SU-DHL-6 (cell line): ENCODE data around the gene C15orf62.

Source experiments
- H2AFZ ChIP-seq: fragments of 200-600 bp; sonication (generic); 2 replicates; pipeline ENCODE4 v1.6.1; 2014; ENCODE audit warnings: low read depth, mild to moderate bottlenecking, moderate library complexity, mixed read lengths, antibody characterized with exemption, low read length; ENCODE audit not compliant: severe bottlenecking
- H3F3A ChIP-seq: fragments of 200-600 bp; shearing (Covaris generic); 2 replicates; pipeline ENCODE4 v1.6.0; 2016; ENCODE audit warnings: antibody characterized with exemption, mild to moderate bottlenecking; ENCODE audit not compliant: insufficient read depth
- H3K27ac ChIP-seq: fragments of 200-600 bp; sonication (generic); 2 replicates; pipeline ENCODE4 v1.5.1; 2016; ENCODE audit warnings: low read depth, mild to moderate bottlenecking, low read length, moderate library complexity, mixed read lengths
- H3K27me3 ChIP-seq: fragments of 200-600 bp; sonication (generic), shearing (Covaris generic); 2 replicates; pipeline ENCODE4 v1.6.0; 2014; ENCODE audit warnings: mild to moderate bottlenecking, low read length
- H3K36me3 ChIP-seq: fragments of 200-600 bp; sonication (generic); 2 replicates; pipeline ENCODE4 v1.6.1; 2014; ENCODE audit warnings: mild to moderate bottlenecking, low read length, mixed read lengths
- H3K4me2 ChIP-seq: fragments of 300-600, 200-600 bp; shearing (Covaris generic), sonication (generic); 2 replicates; pipeline ENCODE4 v1.6.0; 2014; ENCODE audit warnings: low read length, low read depth, mild to moderate bottlenecking; ENCODE audit not compliant: poor library complexity, severe bottlenecking
- H3K4me3 ChIP-seq: fragments of 200-600 bp; sonication (generic); 2 replicates; pipeline ENCODE4 v1.5.1; 2014; ENCODE audit warnings: antibody characterized with exemption, low read length, mild to moderate bottlenecking, mixed read lengths; ENCODE audit not compliant: insufficient read depth, poor library complexity, severe bottlenecking
- H3K79me2 ChIP-seq: fragments of 200-600 bp; sonication (generic); 2 replicates; pipeline ENCODE4 v1.6.1; 2014; ENCODE audit warnings: mild to moderate bottlenecking, low read length, moderate library complexity; ENCODE audit not compliant: insufficient read depth
- H3K9ac ChIP-seq: fragments of 200-600 bp; sonication (generic); 2 replicates; pipeline ENCODE4 v1.7.0; 2014; ENCODE audit warnings: mild to moderate bottlenecking, low read length
- H3K9me2 ChIP-seq: fragments of 200-600 bp; sonication (generic); replicated peaks from 2 replicates; pipeline ENCODE4 v1.6.1; 2014; ENCODE audit warnings: low read length; ENCODE audit not compliant: insufficient read depth
- H3K9me3 ChIP-seq: fragments of 200-600 bp; sonication (generic); 2 replicates; pipeline ENCODE4 v1.6.1; 2014; ENCODE audit warnings: low read length, mixed read lengths; ENCODE audit not compliant: insufficient read depth
- H4K20me1 ChIP-seq: fragments of 200-600 bp; sonication (generic); 2 replicates; pipeline ENCODE4 v1.6.1; 2014; ENCODE audit warnings: low read depth, mild to moderate bottlenecking, antibody characterized with exemption, low read length, moderate library complexity, mixed read lengths
- CTCF ChIP-seq: fragments of 200-600 bp; sonication (generic); IDR thresholded peaks from one replicate; pipeline ENCODE4 v1.5.1; 2017; ENCODE audit warnings: antibody characterized with exemption, mild to moderate bottlenecking, low read length, moderate library complexity; ENCODE audit not compliant: insufficient read depth, poor library complexity, severe bottlenecking
- EZH2phosphoT487 ChIP-seq: fragments of 200-600 bp; sonication (generic), shearing (Covaris generic); conservative IDR thresholded peaks from 2 replicates; pipeline ENCODE4 v1.6.1; 2018; ENCODE audit warnings: mild to moderate bottlenecking, antibody characterized with exemption, low read length, moderate library complexity, mixed read lengths

Gene C15orf62

DNA sequence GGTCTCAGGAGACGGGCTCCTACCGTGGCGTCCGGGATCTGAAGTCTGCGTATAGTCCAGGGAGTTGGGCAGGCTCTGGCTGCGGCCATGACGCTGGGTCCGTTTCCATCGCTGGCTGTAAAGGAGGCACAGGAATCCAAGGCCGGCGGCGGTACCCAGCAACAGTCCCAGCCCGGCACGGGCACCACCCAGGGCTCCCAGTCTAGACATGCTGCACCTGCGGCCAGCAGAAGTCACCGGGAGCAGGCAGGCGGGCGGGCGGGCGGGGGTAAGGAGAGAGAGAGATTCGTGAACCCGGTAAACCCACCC lies 15.3 kb upstream of the C15orf62 start:
- Histone ChIP-seq H3K36me3 (peaks cover 5% of the 10 kb centered on the region), H3K27me3 (no peaks in the 10 kb centered on the region), H4K20me1 (no peaks in the 10 kb centered on the region), H3K79me2 (peaks cover 41% of the 10 kb centered on the region), H3K9ac (peak overlapping the region; percentile 95), H3K27ac (peak overlapping the region; percentile 90), H3K9me3 (no peaks in the 10 kb centered on the region), H3K4me2 (peak overlapping the region; percentile 99), H3F3A (no peaks in the 10 kb centered on the region; the same call in none of the 2 replicates), H2AFZ (peak overlapping the region; percentile 76), H3K4me3 (peak overlapping the region; percentile 100), H3K9me2 (no peaks in the 10 kb centered on the region)
- TF ChIP-seq CTCF (no peak), EZH2phosphoT487 (no peak)

DNA sequence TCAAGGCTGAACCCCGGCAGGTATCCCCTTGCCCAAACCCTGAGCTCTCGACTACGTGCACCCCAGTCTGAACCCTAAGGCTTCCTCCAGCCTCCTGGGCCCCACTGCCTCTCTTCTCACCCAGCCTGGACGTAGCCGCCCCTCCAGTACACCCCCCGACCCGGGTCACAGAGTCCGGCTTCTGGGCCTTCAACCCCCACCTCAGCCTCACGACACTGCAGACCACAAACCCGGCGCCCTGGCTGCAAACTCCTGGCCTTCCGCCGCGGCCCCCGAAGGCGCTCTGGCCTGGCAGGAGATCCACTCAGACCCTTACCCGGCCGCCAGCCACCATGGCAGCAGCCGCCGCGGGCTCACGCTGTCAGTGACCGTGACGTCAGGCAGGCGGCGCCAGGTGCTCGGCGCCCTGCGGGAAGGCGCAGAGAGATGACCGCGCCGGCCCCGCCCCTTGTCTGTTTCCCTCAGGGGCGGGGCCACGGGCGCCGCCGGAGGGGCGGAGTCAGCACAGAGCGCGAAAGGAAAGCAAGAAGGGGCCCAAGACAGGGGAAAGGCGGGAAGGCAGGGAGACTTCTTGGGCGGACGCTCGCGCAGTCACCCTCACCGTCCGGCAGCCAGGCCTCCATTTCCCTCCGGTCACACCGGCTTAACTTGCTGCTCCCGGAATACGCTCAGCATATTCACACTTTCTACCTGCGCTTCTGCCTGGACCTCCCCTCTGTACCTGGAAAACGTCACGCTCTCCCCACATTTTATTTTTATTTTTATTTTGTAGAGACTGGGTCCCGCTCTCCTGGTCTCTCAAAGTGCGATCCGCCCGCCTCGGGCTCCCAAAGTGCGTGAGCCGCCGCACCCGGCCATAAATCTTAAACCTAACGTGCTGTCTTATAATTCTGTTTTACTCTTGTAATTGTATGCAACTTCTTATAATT lies 14.6 kb upstream of the C15orf62 start, which contains the start of gene RMDN3:
Gene RMDN3 (minus strand): TSS at position 372 of the 929 bp plus-strand sequence. CDS start 471 bp downstream, outside the sequence.
- peaks cover 41% of the 10 kb centered on the region for H3K79me2 ChIP-seq
- peaks cover 5% of the 10 kb centered on the region for H3K36me3 ChIP-seq
- no peak for TF ChIP-seq EZH2phosphoT487
- TF ChIP-seq CTCF = no peak
- H3K9me3 ChIP-seq = no peaks in the 10 kb centered on the region
- H3F3A ChIP-seq = no peaks in the 10 kb centered on the region; the same call in none of the 2 replicates
- peak within 1 kb of the TSS; percentile 100 for H3K4me2 ChIP-seq
- H4K20me1 ChIP-seq = no peaks in the 10 kb centered on the region
- H3K4me3 ChIP-seq = peak within 1 kb of the TSS; percentile 100
- H3K9ac ChIP-seq = peak within 1 kb of the TSS; percentile 95
- no peaks in the 10 kb centered on the region for H3K9me2 ChIP-seq
- H2AFZ ChIP-seq = peak within 1 kb of the TSS; percentile 94
- H3K27me3 ChIP-seq = no peaks in the 10 kb centered on the region
- peak within 1 kb of the TSS; percentile 90 for H3K27ac ChIP-seq

- H3F3A ChIP-seq = peaks cover 2% of the 10 kb centered on the region
- TF ChIP-seq EZH2phosphoT487 = no peak
- H4K20me1 ChIP-seq = no peaks in the 10 kb centered on the region
- peak overlapping the region; percentile 100 for H3K4me3 ChIP-seq
- peak overlapping the region; percentile 95 for H3K9ac ChIP-seq
- H3K36me3 ChIP-seq = peaks cover 5% of the 10 kb centered on the region
- peak overlapping the region; percentile 94 for H2AFZ ChIP-seq
- H3K27me3 ChIP-seq = no peaks in the 10 kb centered on the region
- H3K9me2 ChIP-seq = no peaks in the 10 kb centered on the region
- H3K9me3 ChIP-seq = no peaks in the 10 kb centered on the region
- H3K79me2 ChIP-seq = peaks cover 40% of the 10 kb centered on the region
- peak overlapping the region; percentile 90 for H3K27ac ChIP-seq
- peak overlapping the region; percentile 100 for H3K4me2 ChIP-seq
These were observed 14.0 kb upstream of the C15orf62 start for GRCh38 chr15:40755812-40756208.

GRCh38 chr15:40756938-40757337 lies 12.8 kb upstream of the C15orf62 start:
- Histone ChIP-seq H3K9ac (no peak overlapping the region), H3K27ac (no peak overlapping the region), H4K20me1 (no peaks in the 10 kb centered on the region), H3K79me2 (peaks cover 28% of the 10 kb centered on the region), H3K4me3 (no peak overlapping the region), H3K27me3 (no peaks in the 10 kb centered on the region), H2AFZ (no peak overlapping the region), H3F3A (peaks cover 8% of the 10 kb centered on the region), H3K9me2 (no peaks in the 10 kb centered on the region), H3K9me3 (no peaks in the 10 kb centered on the region), H3K36me3 (no peaks in the 10 kb centered on the region; the same call in 1 of the 2 replicates), H3K4me2 (no peak overlapping the region)
- TF ChIP-seq CTCF (no peak), EZH2phosphoT487 (no peak)
